Endothelial cell of umbilical vein (primary cell): ENCODE data around the gene B3GALT6. TPM values are rescaled to one million over a fixed set of nuclear protein-coding genes. Genes with fewer than 3 reads are reported as not detected.

Experiments used
- BruUV-seq: library from RNA; stranded (reverse); fragments of 400-500 nt; replicated peaks from 2 replicates; lab custom pipeline; 2021; lab: Mats Ljungman, UMichigan
- CTCF ChIA-PET: fragments of 300-600, 350-600 bp; sonication (Branson Sonifier 250); formaldehyde crosslinking; loops from one replicate; lab custom pipeline; 2021; ENCODE audit warnings: antibody characterized with exemption, inconsistent platforms; lab: Charles Lee
- POLR2A ChIA-PET: fragments of 300-600, 350-600 bp; sonication (Branson Sonifier 250); formaldehyde crosslinking; loops from one replicate; lab custom pipeline; 2021; ENCODE audit warnings: antibody characterized with exemption, inconsistent platforms; lab: Charles Lee
- DNase-seq: peaks from one replicate; pipeline ENCODE4 v3.0.0-alpha.2; 2011; ENCODE audit warnings: low read depth, low spot score
- FAIRE-seq: peaks from 2 replicates; lab custom pipeline; 2011; peaks lifted over from hg19 to GRCh38; lab: Jason Lieb, UNC
- H2AFZ ChIP-seq: 2 replicates; pipeline ENCODE4 v1.6.0; 2012; ENCODE audit warnings: low read depth, low read length, control low read depth, inconsistent platforms
- H3K27ac ChIP-seq: 2 replicates; pipeline ENCODE4 v1.5.1; 2011; ENCODE audit warnings: low read depth, mild to moderate bottlenecking, control low read depth, low read length, moderate library complexity; ENCODE audit not compliant: insufficient read depth
- H3K27me3 ChIP-seq, 2 experiments: 2 replicates each; pipeline versions ENCODE4 v1.6.0 to v1.6.1; 2011; ENCODE audit warnings: low read length in 2 of 2, mixed read lengths in 1 of 2; ENCODE audit not compliant: control insufficient read depth in 2 of 2, insufficient read depth in 2 of 2
- H3K36me3 ChIP-seq, 2 experiments: 2 replicates in 1 of 2; 3 replicates in 1 of 2; pipeline ENCODE4 v1.5.1; 2011; ENCODE audit warnings: low read length in 2 of 2, mild to moderate bottlenecking in 1 of 2, moderate library complexity in 1 of 2; ENCODE audit not compliant: control insufficient read depth in 2 of 2, insufficient read depth in 2 of 2; ENCODE audit errors: extremely low read depth in 1 of 2
- H3K4me1 ChIP-seq: 3 replicates; pipeline ENCODE4 v1.5.1; 2011; ENCODE audit warnings: mild to moderate bottlenecking, low read length; ENCODE audit not compliant: control insufficient read depth, insufficient read depth; ENCODE audit errors: extremely low read depth
- H3K4me2 ChIP-seq: 2 replicates; pipeline ENCODE4 v1.6.1; 2011; ENCODE audit warnings: low read length, control low read depth, mixed read lengths; ENCODE audit not compliant: insufficient read depth
- H3K4me3 ChIP-seq, 3 experiments: fragments of 200-600 bp in 1 of 3; sonication (generic), shearing (Covaris generic) in 1 of 3; replicated peaks in 1 of 3; 2 replicates each; pipeline ENCODE4 v1.5.1; 2011 to 2016; ENCODE audit warnings: control low read depth in 3 of 3, low read length in 3 of 3, mild to moderate bottlenecking in 2 of 3, inconsistent platforms in 1 of 3, low read depth in 1 of 3, moderate library complexity in 1 of 3; ENCODE audit not compliant: insufficient read depth in 1 of 3
- H3K79me2 ChIP-seq: 2 replicates; pipeline ENCODE4 v1.6.0; 2012; ENCODE audit warnings: low read length, inconsistent platforms; ENCODE audit not compliant: control insufficient read depth, insufficient read depth
- H3K9ac ChIP-seq: replicated peaks from 2 replicates; pipeline ENCODE3; 2011; ENCODE audit warnings: low read length, control low read depth; ENCODE audit not compliant: insufficient read depth; ENCODE audit errors: extremely low read depth
- H3K9me1 ChIP-seq: replicated peaks from 3 replicates; pipeline ENCODE4 v1.6.0; 2011; ENCODE audit warnings: mild to moderate bottlenecking, low read length; ENCODE audit not compliant: control insufficient read depth, insufficient read depth; ENCODE audit errors: extremely low read depth
- H3K9me3 ChIP-seq: replicated peaks from 2 replicates; pipeline ENCODE4 v1.5.1; 2012; ENCODE audit warnings: low read length, inconsistent platforms; ENCODE audit not compliant: control insufficient read depth, insufficient read depth
- H4K20me1 ChIP-seq: replicated peaks from 2 replicates; pipeline ENCODE3; 2011; ENCODE audit warnings: mild to moderate bottlenecking, low read length; ENCODE audit not compliant: control insufficient read depth, insufficient read depth; ENCODE audit errors: extremely low read depth
- EZH2 ChIP-seq: IDR thresholded peaks from 2 replicates; pipeline ENCODE4 v1.6.1; 2012; ENCODE audit warnings: borderline replicate concordance, low read depth, mild to moderate bottlenecking, moderate library complexity, low read length, inconsistent platforms; ENCODE audit not compliant: severe bottlenecking
- FOS ChIP-seq: IDR thresholded peaks from 2 replicates; pipeline ENCODE4 v1.6.1; 2011; ENCODE audit warnings: mild to moderate bottlenecking, low read length, moderate library complexity, borderline replicate concordance; ENCODE audit not compliant: insufficient read depth
- GATA2 ChIP-seq: IDR thresholded peaks from 2 replicates; pipeline ENCODE4 v1.7.0; 2011; ENCODE audit warnings: low read depth, mild to moderate bottlenecking, moderate library complexity, mixed read lengths, low read length; ENCODE audit not compliant: insufficient read length, insufficient read depth
- JUN ChIP-seq: IDR thresholded peaks from 2 replicates; pipeline ENCODE4 v1.6.1; 2011; ENCODE audit warnings: borderline replicate concordance, low read depth; ENCODE audit not compliant: insufficient read length, insufficient read depth
- MAX ChIP-seq: IDR thresholded peaks from 2 replicates; pipeline ENCODE4 v1.6.1; 2011; ENCODE audit not compliant: insufficient read depth, insufficient read length
- MYC ChIP-seq: IDR thresholded peaks from one replicate; pipeline ENCODE4 v1.6.1; 2011; ENCODE audit warnings: mild to moderate bottlenecking, low read depth, low read length
- POLR2A ChIP-seq: IDR thresholded peaks from 2 replicates; pipeline ENCODE4 v1.6.1; 2012; ENCODE audit warnings: low read depth, mild to moderate bottlenecking, control low read depth, low read length
- POLR2AphosphoS5 ChIP-seq: IDR thresholded peaks from 2 replicates; pipeline ENCODE4 v1.6.1; 2012; ENCODE audit warnings: low read depth, mild to moderate bottlenecking, control low read depth, low read length, moderate library complexity; ENCODE audit not compliant: insufficient read depth
- dilution Hi-C: fragments of 300-500 bp; cut with MboI; formaldehyde crosslinking; loops from one replicate; pipeline ENCODE4 v1.15.0; 2019; ENCODE audit warnings: low sequenced_read_pairs; ENCODE audit not compliant: extremely low pct_ligation_motif_present
- intact Hi-C: fragments of 100-400 bp; cut with micrococcal nuclease; formaldehyde crosslinking; loops from one replicate; pipeline ENCODE4 v1.10.0; 2022
- polyA plus RNA-seq, 4 experiments: library from polyadenylated mRNA; depleted of rRNA in 3 of 4; stranded (reverse) in 3 of 4; unstranded in 1 of 4; fragments of >200 nt; gene quantifications; 2 replicates each; pipeline versions ENCODE4 v1.2.1 to v1.2.3, GENCODE V29; 2011 to 2012; ENCODE audit warnings: missing spikeins in 1 of 4
- total RNA-seq: library from RNA; stranded (reverse); gene quantifications from 2 replicates; pipeline ENCODE4 v1.2.3, GENCODE V29; 2021
- TF ChIP-seq, protein P1 (sequence below), 2 donors: IDR thresholded peaks; 1 replicate in 1 of 2; 2 replicates in 1 of 2; pipeline ENCODE4 v1.5.1; 2011; ENCODE audit warnings: low read length in 2 of 2, mild to moderate bottlenecking in 2 of 2, moderate library complexity in 2 of 2, control low read depth in 1 of 2, inconsistent platforms in 1 of 2, low read depth in 1 of 2; ENCODE audit not compliant: insufficient read depth in 1 of 2; ENCODE audit errors: extremely low read depth in 1 of 2

Gene B3GALT6
- total and polyA plus RNA-seq, 2 donors (not counting 3 experiments of a cell fraction or from before 2014, with no cell fraction given) = 24.6 to 34.1 TPM

DNA sequence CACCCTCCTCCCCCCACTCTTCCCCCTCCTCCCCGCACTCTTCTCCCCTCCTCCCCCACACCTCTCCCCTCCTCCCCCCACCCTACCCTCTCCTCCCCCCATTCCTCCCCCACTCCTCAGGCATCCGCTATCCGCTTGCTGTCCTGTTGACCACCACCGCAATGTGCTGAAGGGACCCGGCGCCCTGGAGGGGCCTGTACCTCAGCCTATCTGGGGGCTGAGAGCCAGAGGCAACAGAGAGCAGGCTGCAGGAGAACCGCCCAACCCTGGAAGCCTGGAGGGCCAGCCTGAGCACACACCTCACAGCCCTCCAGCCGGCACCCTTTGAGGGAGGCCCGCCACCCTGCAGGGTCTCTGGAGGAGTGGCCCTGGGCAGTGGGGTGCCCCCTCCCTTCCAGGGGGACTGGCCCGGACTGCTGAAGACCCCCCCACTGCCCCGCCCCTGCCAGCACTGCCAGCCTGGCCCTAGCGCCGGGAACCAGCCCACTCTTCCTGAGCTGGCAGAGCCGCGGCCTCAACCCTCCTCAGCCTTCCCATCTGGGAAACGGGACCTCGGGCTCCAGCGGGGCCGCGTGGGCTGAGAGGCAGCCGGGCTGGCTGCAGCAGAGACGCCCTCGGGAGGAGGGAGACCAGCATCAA, 13.3 kb downstream of the B3GALT6 start:
- FAIRE-seq (no peak), DNase-seq (no peak)
- H3K27me3 ChIP-seq = peaks cover 10 to 14% of the 10 kb centered on the region in 2 experiments
- H3K9ac ChIP-seq = no peak overlapping the region
- TF ChIP-seq GATA2 = no peak
- TF ChIP-seq EZH2 = no peak
- TF ChIP-seq POLR2AphosphoS5 = no peak
- TF ChIP-seq, protein P1, sequence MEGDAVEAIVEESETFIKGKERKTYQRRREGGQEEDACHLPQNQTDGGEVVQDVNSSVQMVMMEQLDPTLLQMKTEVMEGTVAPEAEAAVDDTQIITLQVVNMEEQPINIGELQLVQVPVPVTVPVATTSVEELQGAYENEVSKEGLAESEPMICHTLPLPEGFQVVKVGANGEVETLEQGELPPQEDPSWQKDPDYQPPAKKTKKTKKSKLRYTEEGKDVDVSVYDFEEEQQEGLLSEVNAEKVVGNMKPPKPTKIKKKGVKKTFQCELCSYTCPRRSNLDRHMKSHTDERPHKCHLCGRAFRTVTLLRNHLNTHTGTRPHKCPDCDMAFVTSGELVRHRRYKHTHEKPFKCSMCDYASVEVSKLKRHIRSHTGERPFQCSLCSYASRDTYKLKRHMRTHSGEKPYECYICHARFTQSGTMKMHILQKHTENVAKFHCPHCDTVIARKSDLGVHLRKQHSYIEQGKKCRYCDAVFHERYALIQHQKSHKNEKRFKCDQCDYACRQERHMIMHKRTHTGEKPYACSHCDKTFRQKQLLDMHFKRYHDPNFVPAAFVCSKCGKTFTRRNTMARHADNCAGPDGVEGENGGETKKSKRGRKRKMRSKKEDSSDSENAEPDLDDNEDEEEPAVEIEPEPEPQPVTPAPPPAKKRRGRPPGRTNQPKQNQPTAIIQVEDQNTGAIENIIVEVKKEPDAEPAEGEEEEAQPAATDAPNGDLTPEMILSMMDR (IDR thresholded peaks at IDR 0.05; ENCODE audit: extremely low read depth in 1 of 2, insufficient read depth in 1 of 2, low read depth in 1 of 2, low read length in 2 of 2) = no peak
- TF ChIP-seq MYC = no peak
- no peak for TF ChIP-seq FOS
- TF ChIP-seq MAX = no peak
- no peak for TF ChIP-seq POLR2A
- no peak for TF ChIP-seq JUN
- no peaks in the 10 kb centered on the region for H3K4me1 ChIP-seq
- H3K9me1 ChIP-seq = no peaks in the 10 kb centered on the region
- no peaks in the 10 kb centered on the region for H3K36me3 ChIP-seq
- ChIA-PET CTCF (interaction anchor here (0.6 to 1.1 kb wide), 2 partner anchors 15 to 123 kb away, joined by 3 to 4 read pairs; no protein-coding TSS in a partner anchor), POLR2A (no interaction called here)
- no peaks in the 10 kb centered on the region for H3K79me2 ChIP-seq
- no peak overlapping the region for H2AFZ ChIP-seq
- no peaks in the 10 kb centered on the region for H4K20me1 ChIP-seq
- no peaks in the 10 kb centered on the region for H3K9me3 ChIP-seq
- dilution Hi-C loops (no loop called here), intact Hi-C loops (loop anchor here (5.0 kb wide), 1 partner anchor 123 kb away; no protein-coding TSS in a partner anchor)
- no TSS peak for BruUV-seq
- no peak overlapping the region for H3K4me2 ChIP-seq
- no peak overlapping the region for H3K27ac ChIP-seq
- H3K4me3 ChIP-seq = no peak overlapping the region
